Measurements from ENCODE around the gene AAK1.
"Not testable (repeated sequence)": the region's sequence is repeated elsewhere in the genome, so short reads cannot be mapped to it uniquely, and the experiment has no call there.

The AAK1 gene

GRCh38 chr2:69564604-69565003 lies 78.9 kb downstream of the AAK1 start:
- Mint-ChIP-seq H3K36me3 (ENCODE audit: insufficient read depth) (peaks cover 4% of the 10 kb centered on the region), H3K4me1 (ENCODE audit: low read depth in 2 of 2) (peaks cover 69 to 80% of the 10 kb centered on the region in 2 donors), H3K9me3 (no peaks in the 10 kb centered on the region), H3K4me3 (peak overlapping the region; percentile 31 to 50), H3K27me3 (no peaks in the 10 kb centered on the region), H3K27ac (peak overlapping the region; percentile 74 to 87)
- DNase-seq (no peak), ATAC-seq (replicated peaks) (no peak)

- Mint-ChIP-seq H3K27ac (peak overlapping the region in 1 of 2 donors; percentile 3), H3K4me3 (no peak overlapping the region), H3K36me3 (ENCODE audit: insufficient read depth) (no peaks in the 10 kb centered on the region)
Measured at GRCh38 chr2:69563021-69563420, 80.5 kb downstream of the AAK1 start.

GRCh38 chr2:69561101-69561500 lies 82.4 kb downstream of the AAK1 start:
- H3K36me3 Mint-ChIP-seq (ENCODE audit: insufficient read depth) = peaks cover 2% of the 10 kb centered on the region
- no peak overlapping the region for H3K4me3 Mint-ChIP-seq
- H3K4me1 Mint-ChIP-seq (ENCODE audit: low read depth in 2 of 2) = peaks cover 53 to 70% of the 10 kb centered on the region in 2 donors
- no peaks in the 10 kb centered on the region for H3K27me3 Mint-ChIP-seq
- ATAC-seq (replicated peaks) = no peak
- no peak for DNase-seq
- no peaks in the 10 kb centered on the region for H3K9me3 Mint-ChIP-seq
- peak overlapping the region in 1 of 2 donors; percentile 3 for H3K27ac Mint-ChIP-seq

More at GRCh38 chr2:69563021-69563420, 80.5 kb downstream of the AAK1 start:
- no peaks in the 10 kb centered on the region for H3K9me3 Mint-ChIP-seq
- DNase-seq (no peak), ATAC-seq (replicated peaks) (no peak)
- no peaks in the 10 kb centered on the region for H3K27me3 Mint-ChIP-seq
- peaks cover 64 to 74% of the 10 kb centered on the region in 2 donors for H3K4me1 Mint-ChIP-seq (ENCODE audit: low read depth in 2 of 2)

GRCh38 chr2:69560147-69560482 lies 83.4 kb downstream of the AAK1 start:
- H3K4me1 Mint-ChIP-seq (ENCODE audit: low read depth in 2 of 2) = peaks cover 45 to 68% of the 10 kb centered on the region in 2 donors
- H3K36me3 Mint-ChIP-seq (ENCODE audit: insufficient read depth) = peaks cover 2% of the 10 kb centered on the region
- peak overlapping the region; percentile 33 to 35 for H3K27ac Mint-ChIP-seq
- no peaks in the 10 kb centered on the region for H3K9me3 Mint-ChIP-seq
- no peak overlapping the region for H3K4me3 Mint-ChIP-seq
- peak; percentile 16 for ATAC-seq (replicated peaks)
- no peaks in the 10 kb centered on the region for H3K27me3 Mint-ChIP-seq
- DNase-seq = no peak

GRCh38 chr2:69559442-69560146 lies 83.9 kb downstream of the AAK1 start:
- Mint-ChIP-seq H3K36me3 (ENCODE audit: insufficient read depth) (peaks cover 4% of the 10 kb centered on the region), H3K27ac (peak overlapping the region; percentile 33 to 35), H3K27me3 (no peaks in the 10 kb centered on the region), H3K4me3 (no peak overlapping the region), H3K9me3 (no peaks in the 10 kb centered on the region), H3K4me1 (ENCODE audit: low read depth in 2 of 2) (peaks cover 43 to 68% of the 10 kb centered on the region in 2 donors)
- peak; percentile 63 for ATAC-seq (replicated peaks)
- no peak for DNase-seq

- peak overlapping the region; percentile 4 to 82 for H3K27ac Mint-ChIP-seq
- peaks cover 25 to 66% of the 10 kb centered on the region in 2 donors for H3K4me1 Mint-ChIP-seq (ENCODE audit: low read depth in 2 of 2)
Measured at GRCh38 chr2:69556008-69556407, 87.5 kb downstream of the AAK1 start.

GRCh38 chr2:69554981-69555380 lies 88.6 kb downstream of the AAK1 start:
- H3K27me3 Mint-ChIP-seq = no peaks in the 10 kb centered on the region
- peak overlapping the region in 1 of 2 donors; percentile 2 for H3K4me3 Mint-ChIP-seq
- H3K4me1 Mint-ChIP-seq (ENCODE audit: low read depth in 2 of 2) = peaks cover 26 to 62% of the 10 kb centered on the region in 2 donors
- DNase-seq = no peak
- peak overlapping the region; percentile 4 to 82 for H3K27ac Mint-ChIP-seq
- ATAC-seq (replicated peaks) = no peak
- H3K36me3 Mint-ChIP-seq (ENCODE audit: insufficient read depth) = peaks cover 25% of the 10 kb centered on the region
- H3K9me3 Mint-ChIP-seq = no peaks in the 10 kb centered on the region

More at GRCh38 chr2:69556008-69556407, 87.5 kb downstream of the AAK1 start:
- no peak for ATAC-seq (replicated peaks)
- Mint-ChIP-seq H3K4me3 (no peak overlapping the region), H3K27me3 (no peaks in the 10 kb centered on the region), H3K36me3 (ENCODE audit: insufficient read depth) (peaks cover 18% of the 10 kb centered on the region), H3K9me3 (no peaks in the 10 kb centered on the region)
- DNase-seq = no peak

GRCh38 chr2:69554568-69554967 lies 89.0 kb downstream of the AAK1 start:
- Mint-ChIP-seq H3K4me3 (peak overlapping the region in 1 of 2 donors; percentile 2), H3K4me1 (ENCODE audit: low read depth in 2 of 2) (peaks cover 23 to 60% of the 10 kb centered on the region in 2 donors), H3K36me3 (ENCODE audit: insufficient read depth) (peaks cover 26% of the 10 kb centered on the region), H3K27ac (peak overlapping the region; percentile 4 to 82), H3K27me3 (no peaks in the 10 kb centered on the region), H3K9me3 (no peaks in the 10 kb centered on the region)
- DNase-seq (no peak), ATAC-seq (replicated peaks) (no peak)

- Mint-ChIP-seq H3K9me3 (no peaks in the 10 kb centered on the region), H3K4me1 (ENCODE audit: low read depth in 2 of 2) (peaks cover 23 to 63% of the 10 kb centered on the region in 2 donors), H3K27me3 (no peaks in the 10 kb centered on the region), H3K27ac (peak overlapping the region; percentile 3 to 64), H3K4me3 (no peak overlapping the region), H3K36me3 (ENCODE audit: insufficient read depth) (peaks cover 26% of the 10 kb centered on the region)
- no peak for DNase-seq
- no peak for ATAC-seq (replicated peaks)
Measured at GRCh38 chr2:69553991-69554390, 89.5 kb downstream of the AAK1 start.

GRCh38 chr2:69550511-69550910 lies 93.0 kb downstream of the AAK1 start:
- not testable (repeated sequence) for ATAC-seq (replicated peaks); H3K9me3 Mint-ChIP-seq; DNase-seq; H3K27me3 Mint-ChIP-seq; H3K4me3 Mint-ChIP-seq
- Mint-ChIP-seq H3K27ac (peak overlapping the region in 1 of 2 donors; percentile 35), H3K4me1 (ENCODE audit: low read depth in 2 of 2) (peaks cover 24 to 69% of the 10 kb centered on the region in 2 donors), H3K36me3 (ENCODE audit: insufficient read depth) (peaks cover 26% of the 10 kb centered on the region)

GRCh38 chr2:69549421-69549820 lies 94.1 kb downstream of the AAK1 start:
- no peak for DNase-seq
- ATAC-seq (replicated peaks) = no peak

GRCh38 chr2:69547984-69548715 lies 95.4 kb downstream of the AAK1 start:
- peaks cover 22% of the 10 kb centered on the region for H3K36me3 Mint-ChIP-seq (ENCODE audit: insufficient read depth)
- no peaks in the 10 kb centered on the region for H3K27me3 Mint-ChIP-seq
- no peaks in the 10 kb centered on the region for H3K9me3 Mint-ChIP-seq
- ATAC-seq (replicated peaks) (no peak), DNase-seq (no peak)
- H3K27ac Mint-ChIP-seq = peak overlapping the region in 1 of 2 donors; percentile 20
- no peak overlapping the region for H3K4me3 Mint-ChIP-seq
- peaks cover 24 to 67% of the 10 kb centered on the region in 2 donors for H3K4me1 Mint-ChIP-seq (ENCODE audit: low read depth in 2 of 2)

More at GRCh38 chr2:69549421-69549820, 94.1 kb downstream of the AAK1 start:
- Mint-ChIP-seq H3K4me1 (ENCODE audit: low read depth in 2 of 2) (peaks cover 24 to 67% of the 10 kb centered on the region in 2 donors), H3K9me3 (no peaks in the 10 kb centered on the region), H3K4me3 (no peak overlapping the region), H3K36me3 (ENCODE audit: insufficient read depth) (peaks cover 24% of the 10 kb centered on the region), H3K27ac (no peak overlapping the region), H3K27me3 (no peaks in the 10 kb centered on the region)

GRCh38 chr2:69546646-69547045 lies 96.9 kb downstream of the AAK1 start:
- Mint-ChIP-seq H3K27me3 (no peaks in the 10 kb centered on the region), H3K4me3 (no peak overlapping the region), H3K4me1 (ENCODE audit: low read depth in 2 of 2) (peaks cover 21 to 56% of the 10 kb centered on the region in 2 donors), H3K36me3 (ENCODE audit: insufficient read depth) (peaks cover 27% of the 10 kb centered on the region), H3K9me3 (no peaks in the 10 kb centered on the region), H3K27ac (peak overlapping the region in 1 of 2 donors; percentile 92)
- DNase-seq = no peak
- ATAC-seq (replicated peaks) = no peak

All from effector memory CD8-positive, alpha-beta T cell (primary cell).